B cell (primary cell): ENCODE data around the gene RNF152. TPM values are rescaled to one million over a fixed set of nuclear protein-coding genes. Genes with fewer than 3 reads are reported as not detected.
A peak's percentile ranks its signal among the peaks of the same experiment; 100 is the strongest.

Experiments used
- ATAC-seq: fragments of 200-7000 bp; cut with Tn5 transposase; one replicate; pipeline ENCODE4 v1.10.0; 2021; ENCODE audit warnings: low read depth, mild to moderate bottlenecking, moderate number of reproducible peaks, moderate library complexity
- CTCF ChIA-PET: fragments of 350-600 bp; sonication (Branson Sonifier 250); formaldehyde crosslinking; loops from one replicate; lab custom pipeline; 2021; ENCODE audit warnings: antibody characterized with exemption, inconsistent platforms; lab: Charles Lee
- POLR2A ChIA-PET: fragments of 350-600 bp; sonication (Branson Sonifier 250); formaldehyde crosslinking; loops from one replicate; lab custom pipeline; 2021; ENCODE audit warnings: antibody characterized with exemption; lab: Charles Lee
- DNase-seq: peaks from one replicate; pipeline ENCODE4 v3.0.0; 2013
- H2AFZ ChIP-seq: 2 replicates; pipeline ENCODE4 v1.6.1; 2012; ENCODE audit warnings: mild to moderate bottlenecking, low read depth, low read length; ENCODE audit not compliant: insufficient read depth, poor library complexity, severe bottlenecking
- H3K27ac ChIP-seq, 2 donors: 1 replicate in 1 of 2; 2 replicates in 1 of 2; pipeline ENCODE4 v1.5.1; 2012 to 2013; ENCODE audit warnings: low read length in 2 of 2, mild to moderate bottlenecking in 2 of 2, moderate library complexity in 1 of 2
- H3K27me3 ChIP-seq, 4 experiments: fragments of 200-600 bp in 1 of 4; sonication (generic) in 1 of 4; replicated peaks in 1 of 4; 1 replicate in 2 of 4; 2 replicates in 2 of 4; pipeline versions ENCODE4 v1.6.1 to v1.7.0; 2013 to 2016; ENCODE audit warnings: low read length in 3 of 4, mild to moderate bottlenecking in 2 of 4, mixed read lengths in 1 of 4, moderate library complexity in 1 of 4; ENCODE audit not compliant: insufficient read depth in 4 of 4, control insufficient read depth in 3 of 4; ENCODE audit errors: control extremely low read depth in 1 of 4
- H3K36me3 ChIP-seq, 2 experiments: replicated peaks in 1 of 2; 1 replicate in 1 of 2; 2 replicates in 1 of 2; pipeline versions ENCODE4 v1.6.1 to v1.7.1; 2013; ENCODE audit warnings: low read length in 1 of 2; ENCODE audit not compliant: insufficient read depth in 2 of 2, control insufficient read depth in 1 of 2; ENCODE audit errors: control extremely low read depth in 1 of 2, extremely low read depth in 1 of 2
- H3K4me1 ChIP-seq, 2 donors: fragments of 200-600 bp in 1 of 2; sonication (generic) in 1 of 2; 1 replicate in 1 of 2; 2 replicates in 1 of 2; pipeline versions ENCODE4 v1.5.1 to v1.6.1; 2013 to 2017; ENCODE audit warnings: low read length in 2 of 2; ENCODE audit not compliant: control insufficient read depth in 2 of 2, insufficient read depth in 2 of 2
- H3K4me2 ChIP-seq: replicated peaks from 2 replicates; pipeline ENCODE3; 2012; ENCODE audit warnings: mild to moderate bottlenecking, low read depth, low read length; ENCODE audit not compliant: poor library complexity, severe bottlenecking
- H3K4me3 ChIP-seq, 5 experiments: fragments of 200-600 bp in 1 of 5; sonication (generic) in 1 of 5; 1 replicate in 3 of 5; 2 replicates in 2 of 5; pipeline versions ENCODE4 v1.5.1 to v1.7.0; 2011 to 2016; ENCODE audit warnings: low read length in 4 of 5, mild to moderate bottlenecking in 4 of 5, low read depth in 2 of 5, control low read depth in 1 of 5, moderate library complexity in 1 of 5; ENCODE audit not compliant: insufficient read depth in 1 of 5; ENCODE audit errors: control extremely low read depth in 1 of 5, extremely low read depth in 1 of 5
- H3K79me2 ChIP-seq: fragments of 200-600 bp; sonication (generic); one replicate; pipeline ENCODE4 v1.6.0; 2016; ENCODE audit warnings: low read length; ENCODE audit not compliant: control insufficient read depth, insufficient read depth
- H3K9ac ChIP-seq: fragments of 200-600 bp; sonication (generic); 2 replicates; pipeline ENCODE4 v1.6.1; 2017; ENCODE audit warnings: mild to moderate bottlenecking, low read length, moderate library complexity
- H3K9me3 ChIP-seq, 3 donors: one replicate each; pipeline versions ENCODE4 v1.6.1 to v1.7.1; 2013; ENCODE audit warnings: low read length in 2 of 3; ENCODE audit not compliant: control insufficient read depth in 2 of 3, insufficient read depth in 1 of 3; ENCODE audit errors: control extremely low read depth in 1 of 3
- H4K20me1 ChIP-seq: 2 replicates; pipeline ENCODE4 v1.6.0; 2012; ENCODE audit warnings: mild to moderate bottlenecking, low read length; ENCODE audit not compliant: insufficient read depth, control insufficient read depth, poor library complexity, severe bottlenecking
- H3K27ac Mint-ChIP-seq: one replicate; pipeline ENCODE4 v1.8.0; 2021; ENCODE audit warnings: mixed read lengths
- H3K27me3 Mint-ChIP-seq: one replicate; pipeline ENCODE4 v1.8.0; 2021; ENCODE audit warnings: mixed read lengths
- H3K4me1 Mint-ChIP-seq: one replicate; pipeline ENCODE4 v1.8.0; 2021; ENCODE audit warnings: mixed read lengths
- H3K4me3 Mint-ChIP-seq: one replicate; pipeline ENCODE4 v1.8.0; 2021; ENCODE audit warnings: mixed read lengths
- H3K9me3 Mint-ChIP-seq: one replicate; pipeline ENCODE4 v1.8.0; 2022; ENCODE audit warnings: mixed read lengths; ENCODE audit not compliant: insufficient read depth
- CTCF ChIP-seq: fragments of 200-600 bp; IDR thresholded peaks from one replicate; pipeline ENCODE4 v1.8.0; 2022; ENCODE audit warnings: antibody characterized with exemption, mild to moderate bottlenecking
- EZH2 ChIP-seq: IDR thresholded peaks from 2 replicates; pipeline ENCODE4 v1.6.1; 2012; ENCODE audit warnings: borderline replicate concordance, low read depth, mild to moderate bottlenecking, moderate library complexity, low read length; ENCODE audit not compliant: insufficient read depth, poor library complexity, severe bottlenecking
- WGBS: methylation state at CpG from one replicate; pipeline ENCODE4 v1.1.5; 2013; ENCODE audit warnings: missing lambda C conversion rate; ENCODE audit not compliant: insufficient coverage; 5-methylcytosine and 5-hydroxymethylcytosine counted together
- intact Hi-C: fragments of 100-400 bp; cut with micrococcal nuclease; formaldehyde crosslinking; loops from one replicate; pipeline ENCODE4 v1.10.0; 2022
- polyA plus RNA-seq: library from polyadenylated mRNA; depleted of rRNA; stranded (reverse); fragments of >200 nt; gene quantifications from 2 replicates; pipeline ENCODE4 v1.2.3, GENCODE V29; 2012
- total RNA-seq, 2 donors: library from RNA; stranded (reverse); fragments of 120-200 nt in 1 of 2; gene quantifications; 1 replicate in 1 of 2; 2 replicates in 1 of 2; pipeline versions ENCODE4 v1.2.3 to v1.2.4, GENCODE V29; 2013 to 2022

RNF152 gene
- total and polyA plus RNA-seq, 2 donors (not counting 1 experiment from before 2014, with no cell fraction given), result 0.49 TPM; not detected in 1

GRCh38 chr18:61901323-61901986, 8.6 kb upstream of the RNF152 start:
- no peak overlapping the region for H3K27ac Mint-ChIP-seq
- intact Hi-C loops, result loop anchor here (5.0 kb wide), 1 partner anchor 579 kb away; no protein-coding TSS in a partner anchor

More at GRCh38 chr18:61901323-61901986, 8.6 kb upstream of the RNF152 start:
- no peaks in the 10 kb centered on the region for H3K79me2 ChIP-seq
- TF ChIP-seq CTCF (peak; percentile 88), EZH2 (no peak)
- H3K4me3 Mint-ChIP-seq, result no peak overlapping the region
- peaks cover 49% of the 10 kb centered on the region for H3K27me3 Mint-ChIP-seq
- POLR2A ChIA-PET, result no interaction called here
- peak; percentile 76 for ATAC-seq
- H3K27me3 ChIP-seq, result peaks cover 0 to 22% (median 9%) of the 10 kb centered on the region in 4 experiments
- 19% methylated on average over 3 of the region's 5 CpGs for WGBS
- H3K4me1 Mint-ChIP-seq, result no peaks in the 10 kb centered on the region
- no peaks in the 10 kb centered on the region for H3K9me3 Mint-ChIP-seq
- H3K4me1 ChIP-seq, result no peaks in the 10 kb centered on the region
- H3K9me3 ChIP-seq, result no peaks in the 10 kb centered on the region
- no peaks in the 10 kb centered on the region for H4K20me1 ChIP-seq
- no peaks in the 10 kb centered on the region for H3K36me3 ChIP-seq
- H3K4me3 ChIP-seq, result no peak overlapping the region
- no peak overlapping the region for H3K27ac ChIP-seq
- DNase-seq, result peak; percentile 53
- H3K4me2 ChIP-seq, result no peak overlapping the region
- CTCF ChIA-PET, result interaction anchor here (1.0 to 1.1 kb wide), 2 partner anchors 11 to 12 kb away, joined by 4 read pairs; no protein-coding TSS in a partner anchor
- no peak overlapping the region for H3K9ac ChIP-seq
- no peak overlapping the region for H2AFZ ChIP-seq
